HPDE6-E6E7 (cell line): ENCODE results near the gene GALNT9.
"Not testable (repeated sequence)": the region's sequence is repeated elsewhere in the genome, so short reads cannot be mapped to it uniquely, and the experiment has no call there.

Experiments used
- DNase-seq: peaks from one replicate; pipeline ENCODE4 v3.0.0; 2011; ENCODE audit warnings: missing footprints; ENCODE audit errors: extremely low spot score

GALNT9 gene

GRCh38 chr12:132199526-132200319 is 129.7 kb downstream of the GALNT9 start:
- no peak for DNase-seq

GRCh38 chr12:132199101-132199500 is 130.3 kb downstream of the GALNT9 start:
- no peak for DNase-seq

GRCh38 chr12:132197581-132198354 is 131.6 kb downstream of the GALNT9 start:
- DNase-seq = no peak

GRCh38 chr12:132196873-132197390 is 132.5 kb downstream of the GALNT9 start:
- DNase-seq = no peak

- no peak for DNase-seq
These were observed 133.1 kb downstream of the GALNT9 start for GRCh38 chr12:132196038-132196872.

- not testable (repeated sequence) for DNase-seq
These were observed 134.1 kb downstream of the GALNT9 start for GRCh38 chr12:132195242-132195641.

GRCh38 chr12:132194556-132194955 is 134.8 kb downstream of the GALNT9 start:
- DNase-seq = no peak

- no peak for DNase-seq
These were observed 135.3 kb downstream of the GALNT9 start for GRCh38 chr12:132194056-132194455.

GRCh38 chr12:132191715-132192553 is 137.5 kb downstream of the GALNT9 start:
- DNase-seq = no peak

- no peak for DNase-seq
These were observed 138.4 kb downstream of the GALNT9 start for GRCh38 chr12:132190834-132191500.

GRCh38 chr12:132190012-132190755 is 139.2 kb downstream of the GALNT9 start:
- DNase-seq = peak; percentile 22

GRCh38 chr12:132189378-132190011 is 139.9 kb downstream of the GALNT9 start:
- peak; percentile 96 for DNase-seq

- DNase-seq = no peak
These were observed 140.5 kb downstream of the GALNT9 start for GRCh38 chr12:132188916-132189325.

GRCh38 chr12:132188451-132188901 is 140.9 kb downstream of the GALNT9 start:
- no peak for DNase-seq

- no peak for DNase-seq
These were observed 141.5 kb downstream of the GALNT9 start for GRCh38 chr12:132187646-132188450.

- no peak for DNase-seq
These were observed 142.3 kb downstream of the GALNT9 start for GRCh38 chr12:132186857-132187620.

GRCh38 chr12:132186208-132186856 is 143.1 kb downstream of the GALNT9 start:
- no peak for DNase-seq
